HFFc6 (cell line): ENCODE data around the gene GPC5. TPM values are rescaled to one million over a fixed set of nuclear protein-coding genes. Genes with fewer than 3 reads are reported as not detected.

Experiments used
- DNase-seq: peaks from one replicate; pipeline ENCODE4 v3.0.0-alpha.2; 2018
- H3K27ac Mint-ChIP-seq: 2 replicates; pipeline ENCODE4 v1.8.0; 2020; ENCODE audit warnings: mild to moderate bottlenecking, mixed read lengths
- H3K27me3 Mint-ChIP-seq: 2 replicates; pipeline ENCODE4 v1.8.0; 2021; ENCODE audit warnings: mild to moderate bottlenecking, moderate library complexity, mixed read lengths; ENCODE audit not compliant: insufficient read depth
- H3K36me3 Mint-ChIP-seq: 2 replicates; pipeline ENCODE4 v1.8.0; 2021; ENCODE audit warnings: low read depth, mixed read lengths
- H3K4me1 Mint-ChIP-seq: 2 replicates; pipeline ENCODE4 v1.8.0; 2020; ENCODE audit warnings: low read depth, mixed read lengths
- H3K4me3 Mint-ChIP-seq: 2 replicates; pipeline ENCODE4 v1.8.0; 2020; ENCODE audit warnings: mild to moderate bottlenecking, moderate library complexity, mixed read lengths
- H3K9me3 Mint-ChIP-seq: 2 replicates; pipeline ENCODE4 v1.8.0; 2020; ENCODE audit warnings: mild to moderate bottlenecking, mixed read lengths
- CTCF ChIP-seq: fragments of 200-600 bp; sonication (generic); IDR thresholded peaks from 2 replicates; pipeline ENCODE4 v1.5.0; 2021; ENCODE audit warnings: antibody characterized with exemption, mild to moderate bottlenecking
- total RNA-seq, 6 experiments: library from RNA; stranded (reverse); fragmentation: NEBNext Ultra II Directional; extraction: Animal tissue kit (Norgen Biotek cat#: 25700); gene quantifications; 2 replicates in 1 of 6; 3 replicates in 5 of 6; pipeline ENCODE4 v1.2.3, GENCODE V29; 2021

Gene GPC5
- total RNA-seq, 6 experiments from 2014 or later, result 0.06 TPM; not detected in 5

GRCh38 chr13:91721413-91721812 lies 323.0 kb downstream of the GPC5 start:
- Mint-ChIP-seq H3K36me3 (no peaks in the 10 kb centered on the region), H3K4me1 (no peaks in the 10 kb centered on the region), H3K4me3 (no peak overlapping the region), H3K27me3 (no peaks in the 10 kb centered on the region; the same call in 1 of the 2 replicates), H3K27ac (no peak overlapping the region), H3K9me3 (peaks cover 23% of the 10 kb centered on the region)
- TF ChIP-seq CTCF, result no peak
- DNase-seq, result no peak

DNA sequence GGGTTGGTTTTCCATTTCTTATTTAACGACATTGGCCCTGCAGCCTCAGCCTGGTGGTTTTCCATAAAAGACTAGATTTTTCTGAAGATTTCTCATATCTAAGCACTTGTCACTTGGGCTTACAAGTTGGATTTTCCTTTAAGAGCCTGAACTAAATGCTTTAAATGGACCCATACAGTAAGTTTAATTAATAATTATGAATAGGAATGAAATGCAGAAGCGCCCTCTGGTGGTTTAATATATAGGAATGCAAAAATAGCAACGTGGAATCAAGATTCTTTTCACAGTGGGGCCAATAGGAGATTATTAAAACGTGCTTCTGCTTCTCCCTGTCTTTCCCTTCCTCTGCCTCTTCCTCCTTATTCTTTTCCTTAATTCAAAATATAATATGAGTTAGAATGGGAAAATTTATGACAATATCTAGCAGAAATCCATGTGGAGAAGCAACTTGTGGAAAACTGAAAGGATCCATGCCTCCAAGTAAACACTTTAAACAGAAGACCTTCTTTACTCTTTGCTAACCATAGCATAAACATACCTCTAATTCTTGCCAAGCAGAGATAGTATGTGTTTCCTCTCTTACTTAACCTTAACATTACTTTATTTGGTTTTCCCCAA lies 324.0 kb downstream of the GPC5 start:
- no peaks in the 10 kb centered on the region for H3K4me1 Mint-ChIP-seq
- no peaks in the 10 kb centered on the region for H3K36me3 Mint-ChIP-seq
- H3K27me3 Mint-ChIP-seq, result no peaks in the 10 kb centered on the region; the same call in 1 of the 2 replicates
- H3K4me3 Mint-ChIP-seq, result no peak overlapping the region
- DNase-seq, result peak; percentile 2
- peaks cover 20% of the 10 kb centered on the region for H3K9me3 Mint-ChIP-seq
- H3K27ac Mint-ChIP-seq, result no peak overlapping the region
- TF ChIP-seq CTCF, result peak; percentile 77

DNA sequence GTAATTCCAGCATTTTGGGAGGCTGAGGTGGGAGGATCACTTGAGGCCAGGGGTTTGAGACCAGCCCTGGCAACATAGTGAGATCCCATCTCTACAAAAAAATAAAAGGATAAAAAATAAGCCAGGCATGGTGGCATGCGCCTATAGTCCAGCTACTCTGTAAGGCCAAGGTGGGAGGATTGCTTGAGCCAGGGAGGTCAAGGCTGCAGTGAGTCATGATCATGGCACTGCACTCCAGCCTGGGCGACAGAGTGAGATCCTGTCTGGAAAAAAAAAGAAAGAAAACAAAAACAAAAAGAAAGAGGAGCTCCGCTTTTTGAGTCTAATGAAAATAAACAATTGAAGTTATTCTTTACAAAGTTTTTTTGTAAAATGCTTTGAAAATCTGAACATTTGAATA lies 326.2 kb downstream of the GPC5 start:
- Mint-ChIP-seq H3K36me3 (no peaks in the 10 kb centered on the region), H3K27ac (no peak overlapping the region), H3K4me1 (no peaks in the 10 kb centered on the region), H3K4me3 (no peak overlapping the region), H3K9me3 (peaks cover 16% of the 10 kb centered on the region), H3K27me3 (no peaks in the 10 kb centered on the region; the same call in 1 of the 2 replicates)
- DNase-seq, result no peak
- TF ChIP-seq CTCF, result no peak

GRCh38 chr13:91725646-91726045 lies 327.2 kb downstream of the GPC5 start:
- no peak overlapping the region for H3K27ac Mint-ChIP-seq
- TF ChIP-seq CTCF, result no peak
- H3K4me3 Mint-ChIP-seq, result no peak overlapping the region
- peaks cover 21% of the 10 kb centered on the region for H3K9me3 Mint-ChIP-seq
- no peaks in the 10 kb centered on the region for H3K36me3 Mint-ChIP-seq
- no peaks in the 10 kb centered on the region for H3K4me1 Mint-ChIP-seq
- no peaks in the 10 kb centered on the region; the same call in 1 of the 2 replicates for H3K27me3 Mint-ChIP-seq
- DNase-seq, result no peak

DNA sequence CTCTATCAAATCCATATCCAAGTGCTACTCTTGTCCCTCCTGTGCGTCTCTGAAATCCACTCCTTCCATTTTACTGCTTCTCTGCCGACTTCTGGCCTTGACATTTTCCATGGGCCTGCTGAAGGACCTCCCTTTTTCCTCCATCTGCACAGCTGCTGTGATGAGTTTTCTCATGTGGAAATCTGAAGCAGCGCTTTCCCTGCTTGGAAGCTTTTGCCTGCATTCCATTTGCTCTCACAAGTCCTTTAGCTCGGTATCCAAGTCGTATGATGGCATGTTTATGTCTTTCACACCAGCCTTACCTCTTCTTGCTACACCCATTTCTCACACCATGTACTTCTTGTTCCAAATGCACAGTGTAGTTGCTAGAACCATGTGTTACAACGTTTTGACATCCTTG lies 328.2 kb downstream of the GPC5 start:
- Mint-ChIP-seq H3K27ac (no peak overlapping the region), H3K4me1 (no peaks in the 10 kb centered on the region), H3K27me3 (no peaks in the 10 kb centered on the region; the same call in 1 of the 2 replicates), H3K36me3 (no peaks in the 10 kb centered on the region), H3K9me3 (peaks cover 23% of the 10 kb centered on the region), H3K4me3 (no peak overlapping the region)
- DNase-seq, result no peak
- TF ChIP-seq CTCF, result no peak

GRCh38 chr13:91729859-91730258 lies 331.4 kb downstream of the GPC5 start:
- Mint-ChIP-seq H3K4me1 (no peaks in the 10 kb centered on the region), H3K27me3 (no peaks in the 10 kb centered on the region), H3K9me3 (peaks cover 36% of the 10 kb centered on the region), H3K36me3 (no peaks in the 10 kb centered on the region), H3K27ac (no peak overlapping the region), H3K4me3 (no peak overlapping the region)
- no peak for TF ChIP-seq CTCF
- DNase-seq, result no peak
